PFSK-1 (cell line): ENCODE data around the gene TSPAN14.

Experiments used
- FOXP2 ChIP-seq: optimal IDR thresholded peaks from 2 replicates; pipeline ENCODE3; 2011; ENCODE audit warnings: borderline replicate concordance, control low read depth, inconsistent platforms; ENCODE audit not compliant: insufficient read depth; ENCODE audit errors: extremely low read length, extremely low read depth
- POLR2AphosphoS5 ChIP-seq: IDR thresholded peaks from 2 replicates; pipeline ENCODE4 v1.6.1; 2012; ENCODE audit warnings: low read depth, mild to moderate bottlenecking, control low read depth, low read length, moderate library complexity
- REST ChIP-seq, 2 experiments: IDR thresholded peaks; 2 replicates each; pipeline versions ENCODE4 v1.6.1 to v1.8.0; 2011 to 2012; ENCODE audit warnings: low read depth in 2 of 2, low read length in 2 of 2, control low read depth in 1 of 2, inconsistent platforms in 1 of 2, mild to moderate bottlenecking in 1 of 2, moderate library complexity in 1 of 2; ENCODE audit not compliant: insufficient read depth in 1 of 2
- TAF1 ChIP-seq: IDR thresholded peaks from 2 replicates; pipeline ENCODE4 v1.6.1; 2012; ENCODE audit warnings: low read length, control low read depth, borderline replicate concordance; ENCODE audit not compliant: insufficient read depth

DNA sequence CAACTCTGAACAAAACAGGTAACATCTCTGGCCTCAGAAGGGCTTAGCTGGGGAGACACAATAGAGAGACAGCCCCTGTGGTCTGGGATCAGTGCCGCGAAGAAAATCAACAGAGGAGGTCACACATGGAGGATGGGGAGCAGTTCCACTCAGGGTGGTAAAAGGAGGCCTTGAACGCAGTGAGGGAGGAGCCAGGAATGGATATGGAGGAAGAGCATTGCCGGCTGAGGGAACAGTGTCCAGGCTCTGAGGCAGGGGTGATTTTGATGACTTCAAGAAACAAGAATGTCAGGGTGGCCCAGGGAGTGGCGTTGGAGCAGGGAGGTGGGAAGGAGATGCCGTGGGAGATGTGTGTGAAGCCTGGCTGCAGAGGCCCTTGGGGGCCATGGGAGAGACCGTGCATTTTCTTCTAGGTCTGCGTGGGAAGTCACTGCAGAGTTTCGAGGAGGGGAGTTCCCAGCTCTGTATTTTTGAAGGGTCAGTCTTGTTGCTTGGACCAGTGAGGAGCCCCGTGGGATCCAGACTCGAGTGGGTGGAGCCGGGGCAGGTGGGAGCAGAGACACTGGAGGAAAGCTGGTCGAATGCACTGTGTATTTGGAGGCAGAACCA is 47.9 kb downstream of the TSPAN14 start:
- TF ChIP-seq REST (IDR thresholded peaks at IDR 0.05; ENCODE audit: insufficient read depth in 1 of 2, low read depth in 2 of 2, low read length in 2 of 2) (no peak), POLR2AphosphoS5 (no peak), TAF1 (no peak), FOXP2 (no peak)
